HG02973 (cell line): ENCODE results near the gene CUL1.

Source experiments
- ATAC-seq: cut with Tn5 transposase; IDR thresholded peaks from one replicate; pipeline ENCODE4 v1.9.1; 2021; ENCODE audit warnings: moderate library complexity; ENCODE audit not compliant: unreplicated experiment

The CUL1 gene

DNA sequence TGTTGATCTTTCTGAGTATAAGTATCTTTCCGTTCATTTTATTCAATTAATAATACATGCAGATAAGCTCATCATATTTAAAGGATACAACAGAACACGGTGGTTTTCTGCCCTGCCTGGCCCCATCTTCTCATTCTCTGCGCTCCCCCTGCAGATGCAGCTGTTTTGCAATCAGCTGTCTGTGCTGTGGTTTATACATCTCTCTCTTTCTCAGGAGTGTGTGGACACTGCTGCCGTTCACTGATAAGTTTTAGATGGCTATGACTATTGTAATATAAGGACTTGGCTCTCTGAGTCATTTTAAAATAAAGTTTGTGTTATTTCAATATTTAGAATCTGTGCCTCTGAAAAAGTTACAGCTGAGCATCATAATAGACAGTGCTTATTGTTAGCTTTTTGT lies 54.5 kb downstream of the CUL1 start:
- no peak for ATAC-seq

DNA sequence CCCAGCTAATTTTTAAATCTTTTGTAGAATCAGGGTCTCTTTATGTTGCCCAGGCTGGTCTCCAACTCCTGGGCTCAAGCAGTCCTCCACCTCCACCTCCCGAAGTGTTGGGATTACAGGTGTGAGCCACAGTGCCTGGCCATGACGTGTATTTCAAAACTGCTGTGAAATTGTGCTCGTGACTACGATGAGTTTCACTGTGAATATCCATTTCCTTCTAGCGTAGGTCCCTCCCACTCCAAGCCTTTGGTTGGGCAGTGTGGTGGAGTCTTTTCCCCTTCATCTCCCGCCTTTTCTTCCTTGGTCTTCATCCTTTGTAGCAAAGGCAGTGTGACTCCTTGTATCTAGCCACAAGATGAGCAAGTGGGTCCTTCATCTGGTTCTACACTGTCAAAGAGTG lies 56.2 kb downstream of the CUL1 start:
- no peak for ATAC-seq

GRCh38 chr7:148761499-148762278 lies 63.0 kb downstream of the CUL1 start:
- ATAC-seq = no peak

GRCh38 chr7:148763622-148764021 lies 64.9 kb downstream of the CUL1 start:
- no peak for ATAC-seq

GRCh38 chr7:148770004-148770403 lies 71.3 kb downstream of the CUL1 start:
- no peak for ATAC-seq

GRCh38 chr7:148772297-148773089 lies 73.8 kb downstream of the CUL1 start:
- ATAC-seq = no peak

GRCh38 chr7:148773334-148773733 lies 74.6 kb downstream of the CUL1 start:
- peak; percentile 89 for ATAC-seq

DNA sequence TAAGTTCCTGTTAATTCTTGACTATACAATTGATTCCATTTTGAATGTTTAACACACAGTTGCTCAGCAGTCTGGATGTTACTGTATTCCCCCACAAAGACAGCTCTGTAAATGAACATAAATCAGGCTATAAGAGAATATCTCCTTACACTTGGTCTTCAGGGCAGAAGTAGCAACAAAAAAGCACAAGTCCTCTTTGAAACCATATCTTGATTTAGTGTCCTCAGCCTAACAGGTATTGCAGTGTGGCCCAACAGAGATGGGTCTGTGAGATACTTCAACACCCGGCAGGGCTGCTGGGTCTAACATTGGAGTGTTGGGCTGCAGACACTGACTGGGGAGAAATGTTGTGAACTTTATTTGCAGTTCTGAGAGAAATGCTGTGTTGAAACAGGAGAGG lies 75.8 kb downstream of the CUL1 start:
- ATAC-seq = no peak

DNA sequence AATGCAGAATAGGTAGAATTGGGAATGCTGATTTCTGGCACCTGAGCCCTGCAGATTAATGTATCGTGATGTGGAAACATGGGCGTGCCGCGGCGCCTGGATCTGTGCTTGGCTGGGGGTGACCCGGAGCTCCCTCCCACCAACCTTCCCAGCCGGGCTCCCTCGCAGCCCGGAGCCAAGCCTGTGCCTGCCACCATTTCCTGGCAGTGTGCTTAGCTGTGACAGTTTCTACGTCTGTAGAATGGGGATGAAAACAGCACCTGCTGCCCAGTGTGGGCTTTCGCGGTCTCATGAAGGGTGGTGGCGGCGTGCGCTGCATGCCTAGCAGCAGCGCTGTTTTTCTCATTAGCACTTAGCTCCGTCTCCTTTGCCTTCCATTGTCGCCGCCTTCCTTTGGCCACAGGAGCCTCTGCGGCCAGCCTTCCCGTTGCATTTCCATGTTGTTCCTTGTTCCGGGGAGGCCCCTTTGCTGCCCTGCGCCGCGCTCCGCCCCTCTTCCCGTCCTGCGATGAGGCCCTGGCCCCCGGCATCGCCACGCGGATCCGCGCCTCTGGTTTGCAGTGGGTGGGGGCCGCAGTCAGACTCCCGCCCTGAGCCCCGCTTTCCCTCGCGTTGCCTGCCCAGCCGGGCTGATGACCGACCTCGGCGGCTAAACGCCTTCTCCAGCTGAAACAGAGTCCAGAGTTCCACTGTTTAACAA lies 84.2 kb downstream of the CUL1 start:
- ATAC-seq = no peak

DNA sequence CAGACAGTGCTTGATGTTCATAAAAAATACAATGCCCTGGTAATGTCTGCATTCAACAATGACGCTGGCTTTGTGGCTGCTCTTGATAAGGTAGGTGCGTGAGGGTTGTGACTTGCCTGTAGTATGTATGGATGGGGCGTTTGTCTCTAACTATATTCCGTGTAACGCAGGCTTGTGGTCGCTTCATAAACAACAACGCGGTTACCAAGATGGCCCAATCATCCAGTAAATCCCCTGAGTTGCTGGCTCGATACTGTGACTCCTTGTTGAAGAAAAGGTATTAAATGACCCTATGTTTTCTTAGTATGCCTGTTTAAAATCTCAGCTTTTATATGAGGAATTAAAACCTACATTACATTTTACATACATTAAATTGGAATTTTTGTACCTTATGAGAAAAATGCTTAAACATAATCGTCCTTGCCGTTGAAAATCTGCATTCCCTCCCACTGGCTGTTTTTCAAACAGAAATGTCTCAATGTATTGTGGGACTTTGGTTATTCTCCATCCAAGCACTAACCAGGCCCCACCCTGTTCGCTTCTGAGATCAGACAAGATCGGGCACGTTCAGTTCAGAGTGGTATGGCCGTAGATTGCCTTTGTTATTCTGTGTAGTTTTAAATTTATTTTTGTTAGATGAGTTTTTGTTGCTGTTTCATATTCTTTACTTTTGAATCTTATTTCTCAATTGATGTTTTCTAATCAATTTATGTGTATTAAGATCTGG lies 85.3 kb downstream of the CUL1 start:
- no peak for ATAC-seq

DNA sequence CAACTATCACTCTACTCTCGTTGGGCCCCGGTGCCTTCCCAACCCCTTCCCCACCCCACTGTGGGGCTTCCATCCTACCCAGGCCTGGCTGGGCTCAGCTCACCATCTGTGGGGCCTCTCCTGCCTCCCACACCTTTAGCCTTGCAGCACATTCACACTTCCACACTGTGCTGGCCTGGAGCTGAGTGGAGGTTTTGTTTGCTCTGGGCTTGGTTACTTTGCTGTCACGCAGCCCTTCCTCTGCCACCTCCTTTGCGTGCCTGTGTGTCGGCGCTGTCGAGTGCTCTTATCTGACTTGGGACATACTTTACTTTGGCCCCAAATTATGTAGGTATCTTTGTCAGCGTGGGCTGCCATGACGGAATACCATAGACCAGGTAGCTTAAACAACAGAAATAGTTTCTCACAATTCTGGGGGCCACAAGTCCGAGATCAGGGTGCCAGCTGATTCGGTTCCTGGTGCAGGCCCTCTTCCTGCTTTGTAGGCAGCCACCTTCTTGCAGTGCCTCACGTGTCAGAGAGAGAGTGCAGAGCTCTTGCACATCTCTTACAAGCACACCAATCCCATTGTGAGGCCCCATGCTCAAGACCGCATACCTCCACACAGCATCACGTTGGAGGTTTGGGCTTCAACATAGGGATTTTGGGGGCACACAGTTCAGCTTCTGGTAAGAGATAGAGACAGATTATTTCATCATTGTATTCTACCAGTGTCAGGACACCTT lies 89.0 kb downstream of the CUL1 start:
- no peak for ATAC-seq

- no peak for ATAC-seq
Measured at GRCh38 chr7:148789220-148789619, 90.5 kb downstream of the CUL1 start.

DNA sequence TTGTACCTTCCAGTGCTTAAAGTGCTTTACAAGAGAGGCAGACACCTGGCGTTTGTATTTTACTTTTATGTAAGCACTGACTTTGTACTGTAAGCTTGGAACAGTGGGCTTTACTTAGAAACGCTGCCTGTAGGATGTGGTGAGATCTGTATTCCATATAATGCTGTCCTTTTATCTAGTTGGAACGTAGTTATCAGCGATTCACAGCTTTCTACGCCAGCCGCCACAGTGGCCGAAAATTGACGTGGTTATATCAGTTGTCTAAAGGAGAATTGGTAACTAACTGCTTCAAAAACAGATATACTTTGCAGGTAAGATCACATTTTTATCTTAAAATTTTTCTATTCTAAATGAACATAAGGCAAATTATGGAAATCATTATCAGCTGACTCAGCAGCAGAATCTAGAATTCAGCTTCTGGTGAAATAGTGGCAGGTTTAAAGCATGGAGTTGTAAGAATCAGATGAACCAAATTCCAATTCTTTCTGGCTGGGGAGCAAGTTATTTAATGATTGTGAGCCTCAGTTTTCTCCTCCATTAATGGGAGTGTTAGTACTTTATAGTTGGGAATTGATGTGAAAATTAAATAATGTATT lies 91.5 kb downstream of the CUL1 start:
- ATAC-seq = no peak

GRCh38 chr7:148790850-148791249 lies 92.1 kb downstream of the CUL1 start:
- ATAC-seq = no peak

GRCh38 chr7:148791546-148791945 lies 92.8 kb downstream of the CUL1 start:
- ATAC-seq = no peak

DNA sequence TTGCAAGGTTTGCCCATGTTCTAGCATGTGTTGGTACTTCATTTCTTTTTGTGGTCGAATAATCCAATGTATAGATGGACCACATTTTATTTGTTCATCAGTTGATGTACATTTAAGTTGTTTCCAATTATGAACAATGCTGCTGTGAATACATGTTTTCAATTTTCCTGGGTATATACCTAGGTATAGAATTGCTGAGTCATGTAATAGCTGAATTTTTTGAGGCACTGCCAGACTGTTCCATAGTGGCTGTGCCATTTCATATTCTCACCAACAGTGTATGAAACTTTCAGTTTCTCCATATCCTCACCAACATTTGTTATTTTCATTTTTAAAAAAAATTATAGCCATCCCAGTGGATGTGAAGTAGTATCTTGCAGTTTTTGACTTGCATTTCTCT lies 94.9 kb downstream of the CUL1 start:
- ATAC-seq = no peak

DNA sequence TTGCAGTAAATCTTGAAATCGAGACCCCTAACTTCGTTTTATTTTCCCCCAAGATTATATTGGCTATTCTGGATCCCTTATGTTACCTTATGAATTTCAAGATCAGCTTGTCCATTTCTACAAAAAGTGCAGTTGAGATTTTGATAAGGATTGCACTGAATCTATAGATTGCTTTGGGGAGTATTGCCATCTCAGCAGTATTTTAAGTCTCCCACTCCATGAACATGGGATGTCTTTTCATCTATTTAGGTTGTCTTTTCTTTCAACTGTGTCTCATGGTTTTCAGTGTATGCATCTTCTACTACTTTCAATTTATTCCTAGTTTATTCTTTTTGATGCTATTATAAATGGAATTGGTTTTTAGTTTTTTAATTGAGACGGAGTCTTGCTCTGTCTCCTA lies 95.8 kb downstream of the CUL1 start:
- ATAC-seq = no peak

GRCh38 chr7:148796841-148797240 lies 98.1 kb downstream of the CUL1 start:
- no peak for ATAC-seq

GRCh38 chr7:148799893-148800555 lies 101.3 kb downstream of the CUL1 start:
- ATAC-seq = no peak

DNA sequence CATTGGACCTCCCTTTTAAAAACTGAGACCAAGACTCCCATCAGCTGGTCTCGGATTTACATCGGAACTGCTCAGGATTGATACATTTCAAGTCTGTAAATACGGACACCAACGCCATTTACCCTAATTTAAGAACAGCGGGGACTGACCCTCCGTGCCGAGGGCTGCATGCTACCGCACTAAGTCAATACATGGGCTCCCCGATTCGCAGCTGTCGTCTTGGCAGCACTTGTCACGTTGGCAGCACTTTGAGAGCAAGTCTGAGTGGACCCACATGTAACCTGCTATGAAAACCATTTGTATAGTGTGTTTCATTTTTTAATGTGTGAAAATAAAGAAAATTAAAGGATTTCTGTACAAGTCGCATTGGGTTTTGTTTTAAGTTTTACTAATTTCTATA lies 102.0 kb downstream of the CUL1 start:
- no peak for ATAC-seq
